OCI-LY7 (cell line): ENCODE results near the gene PCAT6. TPM values are rescaled to one million over a fixed set of nuclear protein-coding genes. Genes with fewer than 3 reads are reported as not detected.

ENCODE experiments used
- BruUV-seq: library from RNA; stranded (reverse); fragments of 400-500 nt; replicated peaks from 2 replicates; lab custom pipeline; 2021; lab: Mats Ljungman, UMichigan
- CTCF ChIA-PET: fragments of 300-600 bp; sonication (Branson Sonifier 250); formaldehyde crosslinking; loops from one replicate; lab custom pipeline; 2022; ENCODE audit warnings: antibody characterized with exemption; ENCODE audit not compliant: unreplicated experiment; lab: Charles Lee
- POLR2A ChIA-PET: fragments of 300-600 bp; sonication (Branson Sonifier 250); formaldehyde crosslinking; loops from one replicate; lab custom pipeline; 2022; ENCODE audit warnings: antibody characterized with exemption; lab: Charles Lee
- DNase-seq: peaks from one replicate; pipeline ENCODE4 v3.0.0-alpha.2; 2015; ENCODE audit warnings: low spot score
- H2AFZ ChIP-seq: fragments of 200-600 bp; sonication (generic), shearing (Covaris generic); 2 replicates; pipeline ENCODE4 v1.6.1; 2014; ENCODE audit warnings: mild to moderate bottlenecking, antibody characterized with exemption, low read length, moderate library complexity
- H3K27ac ChIP-seq: fragments of 200-600 bp; sonication (generic); 2 replicates; pipeline ENCODE4 v1.5.1; 2014; ENCODE audit warnings: mixed run types, low read depth, mild to moderate bottlenecking, moderate library complexity, low read length, inconsistent platforms; ENCODE audit not compliant: poor library complexity, severe bottlenecking
- H3K36me3 ChIP-seq: fragments of 200-600 bp; sonication (generic); 2 replicates; pipeline ENCODE4 v1.6.1; 2014; ENCODE audit warnings: mild to moderate bottlenecking, antibody characterized with exemption, low read length, moderate library complexity, mixed read lengths; ENCODE audit not compliant: insufficient read depth
- H3K4me1 ChIP-seq: fragments of 200-600 bp; sonication (generic); 2 replicates; pipeline ENCODE4 v1.5.1; 2014; ENCODE audit warnings: mild to moderate bottlenecking, low read length; ENCODE audit not compliant: insufficient read depth, poor library complexity, severe bottlenecking
- H3K4me2 ChIP-seq: fragments of 200-600 bp; sonication (generic); 2 replicates; pipeline ENCODE4 v1.6.1; 2014; ENCODE audit warnings: mild to moderate bottlenecking, low read length
- H3K4me3 ChIP-seq: fragments of 200-600 bp; sonication (generic); 2 replicates; pipeline ENCODE4 v1.5.1; 2014; ENCODE audit warnings: mild to moderate bottlenecking, low read depth, low read length; ENCODE audit not compliant: poor library complexity, severe bottlenecking
- H3K79me2 ChIP-seq: fragments of 200-600 bp; sonication (generic); 2 replicates; pipeline ENCODE4 v1.6.1; 2016; ENCODE audit warnings: low read depth, mild to moderate bottlenecking, low read length, moderate library complexity, mixed read lengths; ENCODE audit not compliant: insufficient read depth
- H3K9me2 ChIP-seq: fragments of 200-600 bp; sonication (generic); 2 replicates; pipeline ENCODE4 v1.6.1; 2016; ENCODE audit warnings: mild to moderate bottlenecking, low read length, mixed read lengths; ENCODE audit not compliant: insufficient read depth
- H3K9me3 ChIP-seq: fragments of 200-600 bp; sonication (generic); 2 replicates; pipeline ENCODE4 v1.6.1; 2014; ENCODE audit warnings: mild to moderate bottlenecking, mixed run types, low read length, mixed read lengths
- H4K20me1 ChIP-seq: fragments of 200-600 bp; sonication (generic); 2 replicates; pipeline ENCODE4 v1.6.1; 2014; ENCODE audit warnings: mild to moderate bottlenecking, antibody characterized with exemption, low read length, moderate library complexity, mixed read lengths; ENCODE audit not compliant: insufficient read depth
- CTCF ChIP-seq: fragments of 200-600 bp; sonication (generic); conservative IDR thresholded peaks from 2 replicates; pipeline ENCODE4 v1.5.1; 2014; ENCODE audit warnings: mild to moderate bottlenecking, antibody characterized with exemption, low read length, moderate library complexity, mixed read lengths
- EZH2phosphoT487 ChIP-seq: fragments of 200-600 bp; sonication (generic); IDR thresholded peaks from 2 replicates; pipeline ENCODE4 v1.6.1; 2018; ENCODE audit warnings: low read depth, borderline replicate concordance, mild to moderate bottlenecking, mixed run types, antibody characterized with exemption, low read length, moderate library complexity, mixed read lengths
- intact Hi-C: fragments of 100-400 bp; cut with micrococcal nuclease; formaldehyde crosslinking; loops from one replicate; pipeline ENCODE4 v1.10.0; 2022; ENCODE audit not compliant: unreplicated experiment
- total RNA-seq, 2 experiments: library from RNA; depleted of rRNA in 1 of 2; stranded (reverse); fragments of >200 nt in 1 of 2; shearing (Covaris generic) in 1 of 2; gene quantifications; 2 replicates each; pipeline ENCODE4 v1.2.3, GENCODE V29; 2014 to 2022

The PCAT6 gene
- total RNA-seq, 2 experiments from 2014 or later: not detected

GRCh38 chr1:202765721-202766120, 45.0 kb upstream of the PCAT6 start:
- no peaks in the 10 kb centered on the region for H3K9me2 ChIP-seq
- ChIA-PET CTCF (no interaction called here), POLR2A (no interaction called here)
- TF ChIP-seq CTCF (no peak), EZH2phosphoT487 (no peak)
- H3K79me2 ChIP-seq: no peaks in the 10 kb centered on the region
- no peaks in the 10 kb centered on the region for H3K9me3 ChIP-seq
- BruUV-seq: no TSS peak
- H2AFZ ChIP-seq: no peak overlapping the region
- intact Hi-C loops: no loop called here
- no peak for DNase-seq
- H4K20me1 ChIP-seq: no peaks in the 10 kb centered on the region
- H3K4me2 ChIP-seq: no peak overlapping the region
- H3K4me3 ChIP-seq: no peak overlapping the region
- H3K36me3 ChIP-seq: no peaks in the 10 kb centered on the region
- H3K4me1 ChIP-seq: no peaks in the 10 kb centered on the region
- H3K27ac ChIP-seq: no peak overlapping the region

DNA sequence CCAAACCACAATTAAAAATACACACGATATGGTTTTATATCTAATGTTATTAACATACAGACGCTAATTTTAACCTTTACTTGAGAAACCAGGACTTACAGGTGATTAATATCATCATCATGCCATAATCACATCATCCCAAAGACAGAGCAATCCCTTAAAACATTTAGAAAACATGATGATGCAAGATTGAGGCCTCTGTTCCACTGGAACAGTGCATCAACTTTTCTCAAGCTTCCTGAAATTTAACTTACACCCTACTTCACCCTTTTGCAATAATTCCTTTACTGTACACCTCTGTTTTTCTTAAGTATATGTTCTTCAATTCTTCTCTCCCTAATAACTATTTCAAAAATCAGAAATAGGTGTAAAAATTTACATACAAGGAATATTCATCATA, 40.6 kb upstream of the PCAT6 start:
- DNase-seq: no peak
- TF ChIP-seq CTCF (no peak), EZH2phosphoT487 (no peak)
- no peak overlapping the region for H3K27ac ChIP-seq
- no peak overlapping the region for H3K4me3 ChIP-seq
- H4K20me1 ChIP-seq: no peaks in the 10 kb centered on the region
- no TSS peak for BruUV-seq
- POLR2A ChIA-PET: interaction anchor here (0.7 kb wide), 1 partner anchor 18 kb away, joined by 3 read pairs; no protein-coding TSS in a partner anchor
- no peak overlapping the region for H2AFZ ChIP-seq
- H3K4me1 ChIP-seq: no peaks in the 10 kb centered on the region
- no peaks in the 10 kb centered on the region for H3K9me3 ChIP-seq
- no peaks in the 10 kb centered on the region for H3K36me3 ChIP-seq
- H3K4me2 ChIP-seq: no peak overlapping the region
- CTCF ChIA-PET: no interaction called here
- no peaks in the 10 kb centered on the region for H3K79me2 ChIP-seq
- H3K9me2 ChIP-seq: no peaks in the 10 kb centered on the region
- intact Hi-C loops: no loop called here

GRCh38 chr1:202781180-202781579, 29.6 kb upstream of the PCAT6 start:
- H3K4me2 ChIP-seq: no peak overlapping the region
- H3K36me3 ChIP-seq: no peaks in the 10 kb centered on the region
- H3K9me2 ChIP-seq: no peaks in the 10 kb centered on the region
- H3K27ac ChIP-seq: no peak overlapping the region
- no peaks in the 10 kb centered on the region for H3K79me2 ChIP-seq
- POLR2A ChIA-PET: interaction anchor here (1.1 to 1.5 kb wide), 3 partner anchors 9 to 349 kb away, joined by 3 read pairs; no protein-coding TSS in a partner anchor
- no peak overlapping the region for H3K4me3 ChIP-seq
- CTCF ChIA-PET: no interaction called here
- no peaks in the 10 kb centered on the region for H4K20me1 ChIP-seq
- DNase-seq: no peak
- no peaks in the 10 kb centered on the region for H3K9me3 ChIP-seq
- no peaks in the 10 kb centered on the region for H3K4me1 ChIP-seq
- no TSS peak for BruUV-seq
- TF ChIP-seq CTCF: no peak
- no peak for TF ChIP-seq EZH2phosphoT487
- intact Hi-C loops: no loop called here
- H2AFZ ChIP-seq: no peak overlapping the region
